IPS-NIHi7 (cell line): ENCODE data around the gene ATG4B.
"Not testable (repeated sequence)": the region's sequence is repeated elsewhere in the genome, so short reads cannot be mapped to it uniquely, and the experiment has no call there.

Source experiments
- DNase-seq: peaks from one replicate; pipeline ENCODE4 v3.0.0; 2012; ENCODE audit warnings: mixed read lengths; ENCODE audit errors: extremely low spot score

Gene ATG4B

GRCh38 chr2:241637018-241637794 is at the start of gene ATG4B, which contains the start of gene THAP4:
Gene ATG4B (plus strand): TSS chr2:241637693. CDS start chr2:241637715, 22 bp downstream.
Gene THAP4 (minus strand): TSS chr2:241637158. CDS start chr2:241637017, 141 bp downstream.
- peak; percentile 92 for DNase-seq

- not testable (repeated sequence) for DNase-seq
These were observed 47.6 kb upstream of the ATG4B start for GRCh38 chr2:241589863-241590262.

DNA sequence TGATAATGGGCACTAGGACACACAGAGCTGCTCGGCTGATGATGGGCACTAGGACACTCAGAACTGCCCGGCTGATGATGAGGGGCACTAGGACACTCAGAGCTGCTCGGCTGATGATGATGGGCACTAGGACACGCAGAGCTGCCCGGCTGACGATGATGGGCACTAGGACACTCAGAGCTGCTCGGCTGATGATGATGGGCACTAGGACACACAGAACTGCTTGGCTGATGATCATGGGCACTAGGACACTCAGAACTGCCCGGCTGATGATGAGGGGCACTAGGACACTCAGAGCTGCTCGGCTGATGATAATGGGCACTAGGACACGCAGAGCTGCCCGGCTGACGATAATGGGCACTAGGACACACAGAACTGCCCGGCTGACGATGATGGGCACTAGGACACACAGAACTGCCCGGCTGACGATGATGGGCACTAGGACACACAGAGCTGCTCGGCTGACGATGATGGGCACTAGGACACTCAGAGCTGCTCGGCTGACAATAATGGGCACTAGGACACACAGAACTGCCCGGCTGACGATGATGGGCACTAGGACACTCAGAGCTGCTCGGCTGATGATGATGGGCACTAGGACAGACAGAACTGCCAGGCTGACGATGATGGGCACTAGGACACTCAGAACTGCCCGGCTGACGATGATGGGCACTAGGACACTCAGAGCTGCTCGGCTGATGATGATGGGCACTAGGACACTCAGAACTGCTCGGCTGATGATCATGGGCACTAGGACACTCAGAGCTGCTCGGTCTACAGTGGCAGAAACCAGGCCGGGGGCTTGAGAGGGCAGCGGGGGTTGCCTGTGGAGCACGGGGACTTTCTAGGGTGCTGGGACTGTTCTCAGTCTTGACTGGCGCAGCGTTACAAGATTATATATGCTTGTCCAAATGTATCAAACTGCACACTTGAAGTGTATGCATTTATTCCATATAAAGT is 46.7 kb upstream of the ATG4B start:
- DNase-seq = not testable (repeated sequence)

GRCh38 chr2:241592126-241592845 is 45.2 kb upstream of the ATG4B start:
- no peak for DNase-seq

GRCh38 chr2:241593271-241593670 is 44.2 kb upstream of the ATG4B start:
- DNase-seq = no peak

DNA sequence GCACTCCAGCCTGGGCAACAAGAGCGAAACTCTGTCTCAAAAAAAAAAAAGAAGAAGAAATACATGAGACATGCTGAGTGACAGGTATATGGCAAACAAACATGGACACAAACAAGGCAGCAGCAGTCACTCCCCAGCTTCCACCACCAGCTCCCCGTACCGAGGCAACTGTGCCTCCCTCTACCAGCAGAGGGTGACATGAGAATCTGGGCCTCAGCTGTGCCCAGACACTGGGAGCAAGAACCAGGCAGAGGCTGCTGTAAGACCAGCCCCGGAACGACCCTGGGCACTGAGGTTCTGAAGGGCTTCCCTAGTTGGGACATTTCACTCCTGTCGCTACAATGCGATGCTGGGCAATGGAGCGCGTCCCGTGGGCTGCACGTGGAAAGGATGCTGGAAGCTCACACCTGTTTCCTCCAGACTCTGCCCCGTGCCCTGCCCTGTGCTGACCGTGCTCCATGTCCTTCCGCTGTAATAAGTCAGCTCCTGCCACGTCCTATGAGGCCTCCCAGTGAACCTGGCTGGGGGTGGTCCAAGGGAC is 41.8 kb upstream of the ATG4B start:
- peak; percentile 82 for DNase-seq

DNA sequence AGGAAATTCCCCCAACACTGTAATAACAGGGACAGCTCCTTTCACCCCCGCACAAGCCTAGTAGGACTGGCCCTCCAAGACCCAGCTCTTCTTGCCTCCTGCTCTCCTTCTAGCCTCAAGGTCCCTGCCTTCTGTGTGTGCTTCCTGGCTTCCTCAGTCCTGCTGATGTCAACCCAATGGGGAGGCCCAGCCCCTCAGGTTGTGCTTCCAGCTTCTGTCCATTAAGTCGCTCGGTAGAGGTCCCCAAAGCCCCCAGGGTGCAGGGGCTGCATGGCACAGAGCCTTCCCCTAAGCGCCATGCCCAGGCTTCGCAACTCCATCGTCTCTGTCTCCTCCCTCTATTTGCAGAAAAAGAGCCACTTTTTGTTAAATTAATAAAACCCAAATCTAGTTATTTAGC is 39.9 kb upstream of the ATG4B start:
- DNase-seq = no peak

- DNase-seq = no peak
These were observed 39.4 kb upstream of the ATG4B start for GRCh38 chr2:241598061-241598460.

DNA sequence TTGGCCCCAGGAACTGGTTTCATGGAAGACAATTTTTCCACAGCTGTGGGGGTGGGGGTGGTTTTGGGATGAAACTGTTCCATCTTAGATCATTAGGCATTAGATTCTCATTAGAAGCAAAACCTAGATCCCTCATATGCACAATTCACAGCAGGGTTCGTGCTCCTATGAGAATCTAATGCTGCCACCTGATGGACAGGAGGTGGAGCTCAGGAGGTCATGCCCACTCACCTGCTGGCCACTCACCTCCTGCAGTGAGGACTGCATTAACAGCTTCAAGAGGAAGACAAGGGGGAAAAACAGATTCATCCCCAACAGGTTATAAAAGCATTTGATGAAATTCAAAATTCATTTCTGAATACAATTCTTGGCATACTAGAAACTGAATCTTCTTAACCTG is 39.0 kb upstream of the ATG4B start:
- no peak for DNase-seq

DNA sequence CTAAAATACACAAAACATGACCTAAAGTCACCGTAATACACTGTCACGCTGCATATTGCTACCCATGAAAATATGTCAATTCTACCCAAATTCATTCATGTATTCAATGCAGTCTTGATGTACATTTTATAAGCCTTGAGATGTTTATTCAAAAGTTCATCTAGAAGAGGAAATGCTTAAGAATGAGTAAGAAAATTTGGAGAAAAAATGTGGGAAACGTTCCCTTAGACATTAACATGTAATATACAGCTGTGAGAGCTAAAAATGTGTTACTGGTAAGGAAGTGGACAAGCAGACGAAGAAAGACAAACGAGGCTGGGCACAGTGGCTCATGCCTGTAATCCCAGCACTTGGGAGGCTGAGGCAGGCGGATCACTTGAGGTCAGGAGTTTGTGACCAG is 37.9 kb upstream of the ATG4B start:
- DNase-seq = no peak

DNA sequence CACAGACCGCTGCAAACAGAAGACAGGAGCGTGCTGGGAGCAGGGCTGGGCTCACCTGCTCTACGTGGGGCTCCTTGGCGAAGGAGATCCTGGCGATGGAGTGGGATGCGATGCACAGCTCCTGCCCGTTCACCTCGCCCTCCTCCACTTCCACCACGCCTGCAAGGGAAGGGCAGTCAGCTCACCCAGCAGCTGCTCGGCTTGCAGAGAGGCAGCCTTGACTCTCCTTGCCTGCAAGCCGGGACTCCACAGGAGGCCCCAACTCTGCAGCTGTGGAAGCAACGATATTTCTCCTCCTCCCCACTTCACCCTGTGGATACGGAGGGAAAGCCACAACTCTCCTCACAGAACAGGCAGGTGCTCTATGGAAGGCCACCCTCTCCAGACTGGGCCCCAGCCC is 35.7 kb upstream of the ATG4B start:
- DNase-seq = no peak

DNA sequence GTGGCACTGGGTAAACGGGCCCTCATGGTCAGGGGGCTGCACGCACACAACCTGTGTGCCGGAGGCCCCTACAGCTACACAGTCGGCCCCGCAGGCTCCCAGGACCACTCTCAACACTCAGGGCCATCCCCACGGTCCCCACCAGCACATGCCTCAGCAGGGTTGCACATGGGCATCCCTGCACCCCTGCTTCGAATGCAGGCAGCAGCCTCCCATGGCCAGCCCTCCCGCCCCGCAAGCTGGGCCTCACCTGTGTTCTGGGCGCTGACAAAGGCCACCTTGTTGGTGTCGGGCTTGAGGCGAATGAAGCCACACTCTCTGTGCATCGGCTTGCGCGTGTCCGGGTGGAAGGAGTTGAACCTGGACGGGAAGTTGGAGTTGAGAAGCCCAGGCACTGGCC is 34.8 kb upstream of the ATG4B start:
- DNase-seq = no peak

- DNase-seq = no peak
These were observed 33.8 kb upstream of the ATG4B start for GRCh38 chr2:241603686-241604085.

DNA sequence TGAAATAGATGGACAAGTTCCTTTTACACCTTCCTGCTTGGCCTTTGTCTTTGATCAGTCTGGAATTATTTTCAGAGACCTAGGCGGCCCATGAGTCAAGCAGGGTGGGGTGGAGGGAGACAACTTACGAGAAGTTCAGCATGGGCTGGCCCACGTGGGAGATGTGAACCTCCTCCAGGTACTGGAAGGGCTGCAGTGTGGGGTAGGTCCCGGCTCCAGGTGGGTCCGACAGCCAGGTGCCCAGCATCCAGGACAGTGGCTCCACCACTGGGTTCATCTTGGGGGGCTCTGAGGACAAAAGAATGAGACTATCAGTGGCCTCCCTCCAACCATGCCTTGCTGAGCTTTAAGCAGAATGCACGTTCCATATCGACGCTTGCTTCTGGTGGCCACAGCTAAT is 31.3 kb upstream of the ATG4B start:
- DNase-seq = no peak

DNA sequence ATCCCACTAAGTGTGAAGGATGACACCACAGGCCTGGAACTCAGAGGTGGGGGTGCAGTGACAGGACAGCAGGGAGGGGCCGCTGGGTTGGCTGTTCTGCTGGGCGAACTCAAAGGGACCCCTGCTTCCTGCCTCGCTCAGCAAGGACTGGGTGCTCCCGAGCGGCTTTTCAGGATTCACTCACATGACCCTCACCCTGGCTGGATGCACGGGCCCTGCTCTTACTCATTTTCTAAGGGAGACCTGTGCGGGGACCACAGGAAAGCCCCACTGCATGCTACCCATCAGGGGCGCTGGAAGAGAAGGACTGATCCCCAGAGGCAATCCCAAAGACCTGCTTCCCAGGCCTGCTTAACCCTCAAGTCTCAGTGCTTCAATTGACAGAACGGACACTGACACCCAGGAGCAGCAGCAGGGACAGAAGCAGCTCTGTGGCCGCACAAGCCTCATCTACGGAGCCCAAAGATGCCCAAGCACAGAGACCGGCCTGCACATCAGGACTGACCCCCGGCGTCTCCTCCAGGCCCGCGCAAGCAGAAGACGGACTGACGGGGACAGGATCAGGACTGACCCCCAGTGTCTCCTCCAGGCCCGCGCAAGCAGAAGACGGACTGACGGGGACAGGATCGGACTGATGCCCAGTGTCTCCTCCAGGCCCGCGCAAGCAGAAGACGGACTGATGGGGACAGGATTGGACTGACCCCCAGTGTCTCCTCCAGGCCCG is 30.2 kb upstream of the ATG4B start:
- DNase-seq = no peak

- no peak for DNase-seq
These were observed 28.6 kb upstream of the ATG4B start for GRCh38 chr2:241608881-241609280.

- DNase-seq = peak; percentile 97
These were observed 27.4 kb upstream of the ATG4B start for GRCh38 chr2:241609859-241610793.

DNA sequence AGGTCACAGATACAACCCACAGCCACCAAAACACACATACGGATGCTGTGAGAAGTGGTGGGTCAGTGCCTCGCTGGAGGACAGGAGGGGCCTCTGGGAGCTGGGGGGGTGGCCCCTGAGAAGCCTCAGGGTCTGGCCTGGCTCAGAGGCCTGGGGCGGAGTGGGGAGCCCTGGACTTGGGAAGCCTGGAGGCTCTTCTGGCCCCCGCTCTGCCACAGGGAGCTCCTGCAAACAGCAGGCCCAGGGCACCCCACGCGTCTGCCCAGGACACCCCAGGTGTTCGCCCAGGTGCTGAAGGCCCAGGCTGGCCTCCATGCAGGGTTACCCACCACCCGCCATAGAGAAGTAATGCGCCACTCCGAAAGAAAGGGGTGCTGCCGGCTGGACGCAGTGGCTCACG is 26.4 kb upstream of the ATG4B start:
- no peak for DNase-seq

GRCh38 chr2:241612156-241613016 is 25.1 kb upstream of the ATG4B start:
- no peak for DNase-seq
